G401 (cell line): ENCODE results near the gene RASGRP3. TPM values are rescaled to one million over a fixed set of nuclear protein-coding genes. Genes with fewer than 3 reads are reported as not detected.
A peak's percentile ranks its signal among the peaks of the same experiment; 100 is the strongest.

ENCODE experiments used
- DNase-seq: peaks from one replicate; pipeline ENCODE4 v3.0.0-alpha.2; 2015; ENCODE audit warnings: low spot score
- in situ Hi-C: cut with HindIII; loops from 2 replicates; pipeline ENCODE4 v1.10.0; 2016; ENCODE audit warnings: low sequenced_read_pairs, mixed read lengths
- total RNA-seq: library from RNA; depleted of rRNA; stranded (reverse); fragments of >200 nt; shearing (Covaris generic); gene quantifications from 2 replicates; pipeline ENCODE4 v1.2.3, GENCODE V29; 2014

Gene RASGRP3
- total RNA-seq, 1 experiment from 2014 or later: 2.7 TPM

DNA sequence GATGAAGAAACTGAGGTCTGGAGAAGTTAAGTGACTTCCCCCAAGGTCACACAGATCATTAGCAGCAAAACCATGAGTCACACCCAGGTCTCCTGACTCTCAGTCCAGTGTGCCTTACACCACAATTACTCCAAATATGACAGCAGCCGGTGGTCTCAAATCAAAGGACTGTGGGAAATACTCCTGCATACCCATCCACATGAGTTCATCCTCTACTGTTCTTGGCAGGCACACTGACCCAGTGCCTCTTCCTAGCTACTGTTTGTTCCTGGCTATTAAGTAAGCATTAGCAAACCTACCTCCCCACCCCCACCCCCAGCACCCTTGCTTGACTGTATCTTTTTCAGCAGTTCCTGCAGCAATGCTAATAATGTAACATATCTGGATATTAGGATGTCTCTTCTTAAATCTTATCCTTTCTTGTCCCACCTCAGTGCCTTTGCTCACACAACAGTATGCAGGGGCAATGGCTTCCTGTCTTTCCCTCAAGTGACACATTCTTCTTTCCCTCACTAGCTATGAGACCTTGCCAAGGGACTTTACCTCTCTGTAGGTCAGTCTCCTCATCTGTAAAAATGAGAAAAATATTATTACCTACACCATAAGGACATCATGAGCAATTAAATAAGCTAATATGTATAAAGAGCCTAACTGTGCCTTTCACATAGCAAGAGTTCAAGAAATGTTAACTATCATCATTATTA is 76.5 kb downstream of the RASGRP3 start:
- DNase-seq: no peak
- in situ Hi-C loops: no loop called here

DNA sequence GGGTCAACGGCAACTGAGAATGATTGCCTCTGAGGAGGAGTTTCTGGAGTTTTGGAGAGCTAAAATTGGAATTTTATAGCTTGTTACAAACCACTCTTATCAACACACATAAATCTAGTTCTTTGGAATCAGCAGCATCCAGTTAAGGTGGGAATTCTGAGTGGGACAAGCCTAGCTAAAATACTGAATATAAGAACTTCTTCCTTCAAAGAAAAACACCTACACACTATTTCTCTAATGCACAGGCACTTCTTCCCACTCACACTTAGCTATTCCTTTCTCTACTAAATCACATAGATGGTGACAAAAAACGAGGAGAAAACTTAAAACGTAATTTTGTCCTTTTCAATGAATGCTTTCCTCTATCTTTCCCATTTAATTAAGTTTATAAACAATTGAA is 79.2 kb downstream of the RASGRP3 start:
- no peak for DNase-seq
- in situ Hi-C loops: no loop called here

DNA sequence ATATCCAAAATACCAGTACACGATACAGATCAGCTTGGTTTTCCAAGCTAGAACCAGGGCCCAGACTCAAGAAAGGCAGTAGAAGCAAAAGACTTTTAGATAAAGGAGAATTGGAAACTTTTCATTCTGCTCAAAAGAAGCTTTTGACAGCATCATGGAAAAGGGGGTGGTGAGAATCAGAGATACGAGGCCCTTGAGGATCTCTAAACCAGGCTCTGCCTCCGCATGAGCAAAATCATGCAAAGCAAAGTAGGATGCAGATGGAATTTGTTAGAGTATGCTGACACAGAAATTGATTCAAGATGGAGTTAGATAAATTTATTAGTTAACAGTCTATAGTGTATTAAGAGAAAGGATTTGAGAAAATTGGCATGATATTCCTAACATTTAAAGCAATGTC is 82.9 kb downstream of the RASGRP3 start:
- in situ Hi-C loops: no loop called here
- DNase-seq: no peak

DNA sequence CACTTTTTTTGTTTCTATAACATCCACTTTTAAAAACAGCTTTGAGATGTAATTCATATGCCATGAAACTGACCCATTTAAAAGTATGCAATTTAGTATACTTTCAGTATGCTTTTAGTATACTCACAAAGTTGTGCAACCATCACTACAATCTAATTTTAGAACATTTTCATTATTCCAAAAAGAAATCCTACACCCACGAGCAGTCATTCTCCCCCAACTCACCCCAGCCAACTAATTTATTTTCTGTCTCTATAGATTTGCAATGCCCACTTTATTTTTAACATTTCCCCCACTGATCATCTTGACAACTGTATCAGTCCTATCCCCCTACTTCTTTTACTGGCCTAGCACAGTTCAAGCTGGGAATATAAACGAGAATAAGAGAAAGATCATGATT is 83.6 kb downstream of the RASGRP3 start:
- DNase-seq: no peak
- in situ Hi-C loops: no loop called here

DNA sequence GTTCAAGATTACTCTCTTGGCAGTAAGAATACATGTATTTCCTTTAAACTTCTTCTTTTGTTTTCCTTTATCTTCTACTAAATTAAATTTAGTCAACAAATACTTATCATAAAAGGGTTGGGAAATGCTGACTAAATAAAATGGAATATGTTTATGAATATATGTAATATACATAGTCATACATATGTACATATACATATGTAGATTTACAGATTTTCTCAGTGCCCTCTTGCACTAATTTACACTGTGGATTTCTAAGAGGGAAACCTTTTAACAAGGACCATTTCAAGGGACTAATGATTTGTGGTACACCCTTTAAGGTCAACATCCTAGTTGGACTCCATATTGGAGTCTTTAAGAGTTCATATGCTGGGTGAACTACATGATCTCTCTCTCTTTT is 85.4 kb downstream of the RASGRP3 start:
- in situ Hi-C loops: no loop called here

DNA sequence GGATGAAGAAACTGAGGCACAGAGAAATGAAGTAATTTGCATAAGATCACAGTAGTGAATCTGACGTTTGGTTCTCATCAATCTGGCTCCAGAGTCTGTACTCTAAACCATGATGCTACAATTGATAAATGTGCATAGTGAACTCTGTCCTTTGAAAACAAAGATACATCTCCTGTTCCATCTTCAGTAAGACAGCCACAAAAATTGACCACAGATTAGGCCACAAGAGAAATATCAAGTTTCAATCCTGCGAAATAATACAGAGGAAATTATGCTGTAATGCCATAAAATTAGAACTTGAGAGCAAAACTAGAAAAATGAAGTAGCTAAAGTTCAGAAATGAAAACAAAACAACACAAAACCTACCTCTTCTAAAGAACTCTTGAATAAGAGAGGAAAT is 94.2 kb downstream of the RASGRP3 start:
- no peak for DNase-seq
- in situ Hi-C loops: no loop called here

More for the DNA sequence above, 85.4 kb downstream of the RASGRP3 start:
- DNase-seq: no peak

DNA sequence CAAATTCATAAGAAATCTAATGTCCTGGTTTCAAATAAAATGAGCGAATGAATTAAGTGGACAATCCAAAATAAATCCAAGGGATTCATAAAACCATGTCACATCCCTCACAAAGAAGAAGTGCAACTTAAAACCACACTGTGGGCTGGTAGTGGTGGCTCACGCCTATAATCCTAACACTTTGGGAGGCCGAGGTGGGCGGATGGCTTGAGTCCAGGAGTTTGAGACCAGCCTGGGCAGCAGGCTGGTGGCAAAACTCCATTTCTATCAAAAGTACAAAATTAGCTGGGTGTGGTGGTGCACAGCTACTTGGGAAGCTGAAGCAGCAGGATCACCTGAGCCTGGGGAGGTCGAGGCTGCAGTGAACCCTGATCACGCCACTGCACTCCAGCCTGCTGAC is 97.2 kb downstream of the RASGRP3 start:
- no peak for DNase-seq
- in situ Hi-C loops: no loop called here

DNA sequence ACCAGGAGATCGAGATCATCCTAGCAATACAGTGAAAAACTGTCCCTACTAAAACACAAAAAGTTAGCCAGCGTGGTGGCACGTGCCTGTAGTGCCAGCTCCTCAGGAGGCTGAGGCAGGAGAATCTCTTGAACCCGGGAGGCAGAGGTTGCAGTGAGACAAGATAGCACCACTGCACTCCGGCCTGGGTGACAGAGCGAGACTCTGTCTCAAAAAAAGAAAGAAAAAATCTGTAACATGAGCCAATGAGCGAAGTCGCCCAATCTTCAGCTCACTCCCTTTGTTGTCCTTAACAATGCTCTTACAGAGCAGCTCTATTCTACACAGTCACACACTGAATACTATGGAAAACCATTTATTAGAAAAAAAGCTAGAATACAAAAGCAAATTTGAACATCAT is 100.6 kb downstream of the RASGRP3 start:
- in situ Hi-C loops: no loop called here
- DNase-seq: no peak

DNA sequence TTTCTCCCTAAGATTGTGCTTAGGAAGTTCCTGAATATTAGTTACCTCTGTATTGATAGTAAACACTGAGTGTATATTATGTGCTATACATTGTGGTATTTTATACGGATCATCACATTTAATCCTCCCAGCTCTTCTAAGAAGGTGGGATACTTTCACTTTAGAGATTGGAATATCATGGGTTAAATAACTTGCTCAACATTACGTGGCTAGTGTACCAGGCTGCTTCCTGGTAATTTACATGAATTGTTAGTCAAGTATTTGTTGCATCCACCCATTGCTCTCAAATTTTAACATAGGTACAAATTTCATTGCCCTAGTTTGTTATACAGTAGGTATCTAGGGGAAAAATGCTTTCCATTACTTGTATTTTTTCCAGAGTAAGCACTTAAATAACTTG is 101.2 kb downstream of the RASGRP3 start:
- no peak for DNase-seq
- in situ Hi-C loops: no loop called here

DNA sequence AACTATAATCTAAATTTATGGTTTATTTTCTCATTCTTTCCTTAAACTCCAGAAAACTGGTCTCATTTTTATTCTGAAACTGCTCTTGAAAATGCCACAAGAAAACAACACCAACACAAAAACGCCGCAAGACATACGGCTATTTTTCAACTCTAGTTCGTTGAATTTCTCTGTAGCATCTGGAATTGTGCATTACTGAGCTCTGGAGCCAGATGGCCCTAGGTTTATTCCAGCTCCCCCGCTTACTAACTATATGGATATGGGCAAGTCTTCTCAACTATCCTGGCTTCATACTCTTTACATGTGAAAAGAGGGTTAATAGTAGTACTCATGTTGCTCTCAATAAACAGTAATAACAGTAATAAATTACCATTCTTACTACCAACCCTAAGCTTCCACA is 102.8 kb downstream of the RASGRP3 start:
- in situ Hi-C loops: no loop called here
- no peak for DNase-seq

DNA sequence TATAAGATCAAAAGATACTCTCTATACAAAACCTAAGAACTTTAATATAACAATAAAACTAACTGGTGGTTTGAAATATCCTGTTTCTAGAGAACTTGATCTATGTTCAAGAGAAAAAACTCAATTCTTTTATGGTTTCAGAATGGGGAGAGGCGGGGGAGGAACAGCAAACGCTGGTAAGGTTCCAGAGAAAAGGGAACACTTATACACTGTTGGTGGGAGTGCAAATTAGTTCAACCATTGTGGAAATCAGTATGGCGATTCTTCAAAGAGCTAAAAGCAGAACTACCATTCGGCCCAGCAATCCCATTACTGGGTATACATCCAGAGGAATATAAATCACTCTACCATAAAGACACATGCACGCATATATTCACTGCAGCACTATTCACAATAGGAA is 105.4 kb downstream of the RASGRP3 start:
- DNase-seq: no peak
- in situ Hi-C loops: no loop called here

DNA sequence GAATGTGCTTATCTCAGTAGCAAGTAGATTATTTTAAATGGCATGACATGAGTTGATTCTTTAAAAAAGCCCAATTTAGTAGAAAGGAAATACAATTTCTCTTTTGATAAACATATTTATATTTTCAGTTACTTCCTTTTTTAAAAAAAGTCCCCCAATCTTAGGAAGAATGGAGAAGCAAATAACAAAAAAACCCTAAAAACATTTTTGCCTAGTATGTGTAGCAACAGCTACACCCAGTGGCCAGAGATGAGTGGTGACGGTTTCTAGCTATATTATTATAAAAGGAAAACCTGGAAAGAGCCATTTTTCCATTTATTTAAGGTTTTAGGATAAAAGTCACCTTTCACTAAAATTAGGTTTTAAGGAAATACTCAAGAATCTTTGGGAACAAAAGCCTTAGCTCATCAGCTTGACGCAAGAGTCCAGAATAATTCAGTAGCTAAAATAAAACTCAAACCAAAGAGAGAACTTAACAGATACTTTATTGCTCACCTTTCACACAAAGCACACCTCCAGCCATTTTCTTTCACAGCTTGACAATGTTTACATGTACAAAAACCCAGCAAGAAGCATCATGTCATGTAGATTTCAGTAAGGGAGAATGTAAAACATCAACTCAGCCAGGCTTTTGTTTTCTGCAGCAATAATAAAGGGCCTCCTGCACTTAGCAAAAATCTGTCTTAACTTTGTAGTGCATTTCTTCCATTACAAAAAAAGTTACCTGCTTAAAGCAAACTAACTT is 106.9 kb downstream of the RASGRP3 start:
- DNase-seq: peak; percentile 30
- in situ Hi-C loops: no loop called here

DNA sequence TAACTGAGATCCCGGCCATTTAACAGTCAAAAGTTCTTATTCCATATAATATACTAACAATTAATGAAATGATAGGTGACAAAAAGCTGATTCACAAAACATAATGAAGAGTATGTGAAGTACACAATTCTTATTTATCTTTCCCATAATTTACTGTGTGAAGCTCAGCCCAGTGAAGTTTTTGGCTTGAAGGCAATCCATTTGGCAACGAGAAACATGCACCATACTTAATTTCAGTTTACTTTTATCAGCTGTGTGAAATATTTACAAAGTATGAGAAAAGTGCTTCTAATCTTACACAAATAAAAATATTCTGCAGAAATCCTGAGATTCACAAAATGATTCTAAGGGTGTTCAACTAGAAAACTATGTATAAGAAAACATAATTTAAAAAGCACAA is 110.3 kb downstream of the RASGRP3 start:
- no peak for DNase-seq
- in situ Hi-C loops: no loop called here

DNA sequence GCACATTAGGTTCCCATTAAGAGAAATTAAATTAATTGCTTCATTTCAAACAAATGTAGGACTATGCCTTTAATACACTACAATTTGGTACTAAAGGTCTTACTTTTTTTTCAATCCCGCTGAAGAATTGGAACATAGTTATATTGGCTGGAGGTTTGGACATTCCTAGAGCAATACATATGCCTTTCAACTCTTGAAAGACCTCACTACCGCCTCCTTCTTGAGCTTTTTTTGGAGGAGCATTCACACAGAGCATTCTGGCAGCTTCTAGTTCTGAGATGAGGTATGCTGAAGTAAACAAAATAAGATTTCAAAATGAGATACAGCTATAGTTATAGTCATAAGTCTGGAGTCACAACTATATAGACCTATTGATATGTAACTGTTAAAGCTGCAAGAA is 111.8 kb downstream of the RASGRP3 start:
- in situ Hi-C loops: no loop called here
- DNase-seq: no peak

DNA sequence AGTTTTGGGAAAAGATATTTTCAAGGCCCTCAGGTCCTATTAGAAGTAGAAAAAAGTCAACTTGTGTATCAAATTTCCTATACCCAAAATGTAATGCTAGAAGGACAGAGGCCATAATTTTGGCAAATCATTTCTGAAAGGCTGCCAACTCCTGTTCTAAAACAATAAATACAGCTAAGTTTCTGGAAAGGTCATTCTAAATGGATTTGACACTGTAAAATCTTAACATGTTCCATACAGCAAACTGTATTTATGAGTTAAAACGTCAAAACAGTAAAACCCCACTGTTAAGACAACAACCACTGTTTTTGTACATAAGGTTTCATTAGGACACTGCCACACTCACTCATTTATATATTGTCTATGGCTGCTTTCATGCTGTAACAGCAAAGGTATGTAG is 113.0 kb downstream of the RASGRP3 start:
- no peak for DNase-seq
- in situ Hi-C loops: no loop called here

DNA sequence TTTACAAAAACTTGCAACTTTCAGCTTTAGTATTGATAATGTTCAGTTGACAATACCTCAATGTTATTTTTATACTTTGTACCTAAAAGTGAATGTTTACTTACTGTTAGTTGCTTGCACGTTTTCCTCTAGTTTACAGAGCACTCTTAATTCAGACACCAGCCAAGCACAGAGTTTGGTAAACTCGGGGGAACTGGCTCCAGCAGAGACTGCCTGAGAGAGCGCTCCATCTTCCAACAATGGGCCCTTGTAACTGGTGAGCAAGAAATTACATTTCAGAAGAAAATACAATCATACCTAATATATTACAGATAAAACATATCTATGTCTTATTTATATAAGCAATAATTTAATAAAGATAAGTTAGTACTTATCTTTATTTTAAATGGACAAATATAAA is 118.9 kb downstream of the RASGRP3 start:
- in situ Hi-C loops: no loop called here
- DNase-seq: no peak

DNA sequence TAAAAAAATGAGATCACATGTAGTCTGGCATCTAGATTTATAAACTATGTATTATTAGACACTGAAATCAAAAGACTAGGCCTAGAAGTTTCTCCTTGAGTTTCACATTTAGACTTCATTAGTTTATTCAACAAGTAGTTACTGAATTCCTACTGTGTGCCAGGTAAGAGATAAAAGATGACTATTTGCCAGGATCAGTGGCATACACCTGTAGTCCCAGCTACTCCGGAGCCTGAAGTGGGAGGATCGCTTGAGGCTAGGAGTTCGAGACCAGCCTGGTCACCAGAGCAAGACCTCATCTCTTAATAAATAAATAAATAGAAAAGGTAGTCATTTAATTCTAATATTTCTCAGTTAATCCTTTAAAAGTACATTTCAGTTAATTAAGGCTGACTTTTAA is 120.6 kb downstream of the RASGRP3 start:
- in situ Hi-C loops: no loop called here
- no peak for DNase-seq

DNA sequence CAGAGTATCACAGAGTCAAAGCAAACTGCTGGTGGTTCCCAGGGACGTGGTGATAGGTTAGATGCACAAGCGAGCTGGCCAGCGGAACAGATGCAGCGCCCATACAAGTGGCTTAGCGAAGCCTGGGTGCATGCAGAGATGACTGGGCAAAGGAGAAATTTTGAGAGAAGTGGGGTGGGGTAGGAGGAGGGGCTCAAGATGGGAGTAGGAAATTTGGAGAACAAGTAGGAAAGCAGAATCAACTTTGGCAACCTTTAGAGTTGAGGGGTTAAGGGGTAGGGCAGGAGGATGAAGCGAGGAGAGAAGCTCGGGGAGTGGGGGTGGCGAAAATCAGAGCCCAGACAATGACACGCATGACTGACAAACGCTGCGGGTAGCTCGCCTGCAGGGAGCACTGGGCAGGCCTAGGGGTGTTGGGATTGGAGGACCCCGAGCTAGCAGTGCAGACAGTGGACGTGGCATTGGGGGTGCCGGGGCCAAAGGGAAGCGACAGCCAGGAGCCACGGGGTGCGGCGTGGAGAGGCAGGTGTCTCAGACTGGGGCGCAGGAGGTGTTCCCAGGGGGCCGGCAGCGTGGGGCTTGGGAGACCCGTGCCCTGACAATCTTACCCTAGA is 122.2 kb downstream of the RASGRP3 start:
- DNase-seq: peak; percentile 44
- in situ Hi-C loops: no loop called here

DNA sequence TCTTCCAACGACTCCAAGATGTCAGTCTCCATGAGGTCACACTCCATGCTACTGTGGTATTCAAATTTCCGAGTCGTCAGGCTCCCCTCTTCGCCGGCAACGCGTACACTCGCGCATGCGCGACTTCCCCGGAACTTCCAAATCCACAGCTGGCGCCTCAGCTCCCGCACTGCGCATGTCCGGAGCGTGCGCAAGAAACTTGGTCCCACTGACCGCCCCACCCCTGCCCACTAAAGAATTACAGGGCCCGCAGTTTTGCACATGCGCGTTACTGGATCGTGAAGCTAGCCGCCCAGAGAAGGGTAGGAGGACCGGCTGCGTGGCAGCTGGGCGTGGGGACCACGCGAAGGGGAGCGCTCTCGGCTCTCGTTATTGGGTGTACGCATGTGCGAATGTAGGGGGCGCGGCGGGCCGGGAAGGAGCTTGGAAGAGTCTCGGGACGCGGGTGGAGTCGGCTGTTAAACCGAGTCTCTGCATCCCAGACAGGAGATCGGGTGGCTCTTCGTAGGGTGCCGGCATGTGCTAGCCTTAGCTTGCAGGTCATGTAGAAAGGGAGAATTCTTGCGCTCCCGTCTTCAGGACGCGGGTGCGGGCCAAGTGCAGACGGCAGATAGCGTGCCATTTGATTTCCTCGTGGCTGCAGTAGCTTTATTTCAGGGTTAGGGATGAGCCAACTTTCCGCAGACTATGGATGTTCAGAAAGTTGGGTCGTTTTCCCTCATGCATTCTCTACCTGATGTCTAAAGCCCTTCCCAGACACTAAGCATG is 122.9 kb downstream of the RASGRP3 start, which contains the start of gene FAM98A:
Gene FAM98A (minus strand): TSS at position 125 of the 768 bp plus-strand sequence. CDS start 78 bp downstream, at position 47.
- peak; percentile 98 for DNase-seq
- in situ Hi-C loops: no loop called here

DNA sequence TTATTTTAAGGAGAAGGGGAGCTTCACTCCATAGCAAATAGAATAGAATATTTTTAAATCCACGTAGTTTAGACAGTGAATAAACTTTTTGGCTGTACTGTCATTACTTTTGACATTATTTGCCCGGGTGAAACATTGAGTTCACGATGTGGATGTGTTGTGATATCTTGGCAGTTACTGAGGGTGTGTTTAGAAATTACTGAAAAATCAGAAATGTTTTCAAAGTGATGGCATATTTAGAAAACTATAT is 123.4 kb downstream of the RASGRP3 start:
- no peak for DNase-seq
- in situ Hi-C loops: no loop called here
